Measurements from ENCODE around the gene MFSD6.

Gene MFSD6

GRCh38 chr2:190534310-190535120 is 126.4 kb downstream of the MFSD6 start, which contains the start of gene NEMP2:
NEMP2 (minus strand) TSS chr2:190534722; CDS start chr2:190534655, 67 bp downstream.
- DNase-seq: peak; percentile 80

- no peak for DNase-seq
Observed at GRCh38 chr2:190535121-190535439, 126.9 kb downstream of the MFSD6 start.

DNA sequence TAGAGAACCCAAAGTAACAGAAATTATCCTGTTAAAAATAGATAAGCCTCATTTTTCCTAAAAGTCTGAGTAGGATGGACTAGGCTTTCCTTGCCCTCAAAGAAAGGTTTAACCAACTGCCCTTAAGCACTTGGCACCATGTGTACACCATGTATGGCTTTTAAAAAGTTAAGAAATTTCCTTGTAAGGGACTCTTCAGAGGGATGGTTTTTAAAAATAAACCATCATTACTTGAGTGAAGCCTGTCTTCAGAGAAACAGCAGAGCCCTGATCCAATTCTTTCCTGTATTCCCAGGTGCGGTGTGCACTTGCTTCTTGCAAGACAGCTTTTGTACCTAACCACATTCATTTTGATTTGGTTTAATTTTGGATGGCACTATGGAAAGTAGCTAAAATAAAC is 127.4 kb downstream of the MFSD6 start:
- DNase-seq: no peak

DNA sequence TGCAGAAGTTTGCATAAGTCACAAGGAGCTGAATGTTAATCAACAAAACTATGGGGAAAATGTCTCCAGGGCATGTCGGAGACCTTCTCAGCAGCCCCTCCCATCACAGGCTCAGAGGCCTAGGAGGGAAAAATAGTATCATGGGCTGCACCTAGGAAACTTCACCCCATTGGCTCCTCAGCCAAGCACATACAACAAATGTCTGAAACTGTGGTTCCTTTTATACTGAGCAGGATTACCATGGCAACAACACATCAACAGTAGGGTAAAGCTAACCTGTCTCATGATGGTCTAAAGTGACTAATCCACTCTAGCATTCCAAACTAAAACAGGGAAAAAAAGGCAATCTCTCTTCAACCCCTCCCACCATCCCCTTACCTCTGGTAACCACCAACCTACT is 129.6 kb downstream of the MFSD6 start:
- DNase-seq: peak; percentile 41

- no peak for DNase-seq
Observed at GRCh38 chr2:190538201-190538600, 130.0 kb downstream of the MFSD6 start.

GRCh38 chr2:190540048-190540447 is 131.9 kb downstream of the MFSD6 start:
- DNase-seq: no peak

DNA sequence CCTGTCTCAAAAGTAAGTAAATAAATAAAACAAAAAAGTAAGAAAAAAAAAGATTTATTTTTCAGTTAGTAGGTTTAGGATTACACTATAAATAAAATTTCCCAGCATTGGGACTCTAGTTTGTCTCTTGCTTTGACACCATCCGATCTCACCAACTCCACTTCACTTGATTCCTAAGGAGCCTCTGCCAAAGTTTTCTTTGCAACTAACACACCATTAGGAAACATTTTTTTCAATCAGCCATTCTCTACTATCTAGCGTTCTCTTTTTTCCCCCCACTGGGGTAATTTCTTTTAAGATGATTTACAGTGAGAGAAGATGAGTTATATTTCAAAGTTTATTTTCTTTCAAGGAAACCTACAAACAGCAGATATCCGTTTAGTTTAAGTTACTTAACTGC is 136.9 kb downstream of the MFSD6 start:
- DNase-seq: no peak

DNA sequence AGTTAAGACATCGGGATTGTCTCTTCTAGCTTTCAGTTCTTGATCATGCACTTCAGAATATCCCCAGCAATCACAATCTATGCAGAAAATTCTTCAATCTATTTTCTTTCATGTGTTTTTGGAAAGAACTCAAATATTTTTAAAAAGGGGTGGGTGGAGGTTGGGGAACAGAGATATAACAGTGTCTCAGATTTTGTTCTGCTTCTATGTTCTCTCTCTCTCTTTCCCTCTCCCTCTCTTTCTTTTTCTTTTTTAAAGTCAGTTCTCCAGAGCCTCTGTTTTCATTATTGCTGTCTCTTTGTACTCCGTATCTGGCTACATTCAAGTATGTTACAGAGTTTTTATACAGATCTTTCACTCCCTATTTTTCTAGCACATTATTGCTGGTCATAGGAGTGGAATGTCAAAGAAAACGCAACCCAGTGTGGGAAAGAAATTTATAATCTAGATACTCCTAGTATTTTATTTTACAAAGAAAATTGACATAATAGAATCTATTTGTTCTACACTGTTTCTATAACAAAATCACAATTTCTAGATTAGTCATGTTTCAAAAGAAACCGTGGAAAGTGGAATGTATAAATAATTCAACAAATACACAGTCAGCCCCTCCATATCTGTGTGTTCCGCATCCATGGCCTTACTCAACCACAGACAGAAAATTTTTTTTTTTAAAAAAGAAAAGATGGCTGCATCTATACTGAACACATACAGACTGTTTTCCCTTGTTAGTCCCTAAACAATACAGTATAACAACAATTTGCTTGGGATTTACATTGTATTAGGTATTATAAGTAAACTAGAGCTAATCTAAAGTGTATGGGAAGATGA is 137.6 kb downstream of the MFSD6 start:
- no peak for DNase-seq

GRCh38 chr2:190546734-190547133 is 138.6 kb downstream of the MFSD6 start:
- no peak for DNase-seq

- no peak for DNase-seq
Observed at GRCh38 chr2:190547886-190548285, 139.7 kb downstream of the MFSD6 start.

DNA sequence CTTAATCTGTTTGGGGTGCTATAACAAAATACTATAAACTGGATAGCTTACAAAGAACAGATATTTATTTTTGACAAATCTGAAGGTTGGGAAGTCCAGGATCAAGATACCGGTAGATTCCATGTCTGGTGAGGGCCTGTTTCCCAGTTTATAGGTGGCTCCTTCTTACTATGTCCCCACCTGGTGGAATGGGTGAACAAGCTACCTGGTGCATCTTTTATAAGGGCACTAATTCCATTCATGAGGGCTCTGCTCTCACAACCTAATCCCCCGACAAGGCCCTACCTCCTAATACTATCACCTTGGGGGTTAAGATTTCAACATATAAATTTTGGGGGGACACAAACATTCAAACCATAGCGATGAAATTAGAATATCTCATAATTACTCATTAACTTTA is 142.0 kb downstream of the MFSD6 start:
- DNase-seq: no peak

Data from CD4-positive, alpha-beta T cell treated with Interleukin-10 for 1 hour (primary cell).